HG02678 (cell line): Measurements from ENCODE around the gene GOLGA6L10.
"Not testable (repeated sequence)": the region's sequence is repeated elsewhere in the genome, so short reads cannot be mapped to it uniquely, and the experiment has no call there.

ENCODE experiments used
- ATAC-seq: cut with Tn5 transposase; IDR thresholded peaks from one replicate; pipeline ENCODE4 v1.9.1; 2021; ENCODE audit warnings: mild to moderate bottlenecking, moderate library complexity; ENCODE audit not compliant: unreplicated experiment

Gene GOLGA6L10

DNA sequence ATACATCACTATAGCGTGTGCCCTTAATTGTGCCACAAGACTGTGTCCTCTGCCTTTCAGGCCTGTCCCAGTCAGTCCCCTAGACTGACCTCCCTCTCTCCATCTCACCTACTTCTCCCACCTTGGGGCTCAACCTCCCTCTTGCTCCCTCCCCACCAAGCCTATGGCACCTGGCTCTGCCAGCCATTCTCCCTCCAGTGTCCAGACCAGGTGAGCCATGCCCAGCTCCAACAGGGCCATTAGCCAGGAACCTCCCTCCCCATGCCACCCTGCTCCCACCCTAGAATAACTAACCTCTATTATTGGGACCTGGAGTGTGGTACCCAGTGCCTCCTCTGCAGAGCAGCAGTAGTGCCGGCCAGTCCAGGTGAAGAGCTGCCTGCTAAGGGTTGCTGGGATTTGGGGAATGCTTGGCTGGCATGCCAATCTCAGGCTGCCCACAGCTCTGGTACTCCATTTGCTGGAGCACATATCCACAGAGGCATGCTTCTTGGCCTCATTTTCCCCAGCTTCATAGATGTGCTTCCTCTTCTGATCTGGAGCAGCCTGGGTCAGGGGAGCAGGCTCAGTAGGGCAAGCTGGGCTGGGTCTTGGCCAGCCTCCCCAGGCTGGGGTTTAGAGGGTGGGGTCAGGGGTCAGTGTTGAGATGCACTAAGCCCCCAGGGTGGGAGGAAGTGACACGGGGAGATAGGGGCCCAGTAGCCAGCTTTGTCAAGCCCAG is 47.8 kb downstream of the GOLGA6L10 start:
- no peak for ATAC-seq

DNA sequence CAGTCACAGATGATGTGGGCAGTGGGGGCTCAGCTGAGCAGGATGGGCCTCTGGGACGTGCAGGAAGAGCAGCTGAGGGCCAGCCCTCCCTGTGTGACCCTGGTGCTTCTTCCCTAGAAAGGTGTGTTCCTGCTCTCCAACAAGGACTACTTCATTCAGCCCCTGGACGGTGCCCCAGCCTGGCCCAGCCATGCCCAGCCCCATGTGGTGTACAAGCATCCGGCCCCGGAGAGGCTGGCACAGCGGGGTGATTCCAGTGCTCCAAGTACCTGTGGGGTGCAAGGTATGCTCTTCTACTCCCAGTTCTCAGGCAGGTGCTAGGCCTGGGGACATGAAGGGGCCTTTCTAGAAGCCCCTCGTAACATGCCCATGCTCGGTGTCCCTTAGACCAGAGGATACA is 48.4 kb downstream of the GOLGA6L10 start:
- no peak for ATAC-seq

DNA sequence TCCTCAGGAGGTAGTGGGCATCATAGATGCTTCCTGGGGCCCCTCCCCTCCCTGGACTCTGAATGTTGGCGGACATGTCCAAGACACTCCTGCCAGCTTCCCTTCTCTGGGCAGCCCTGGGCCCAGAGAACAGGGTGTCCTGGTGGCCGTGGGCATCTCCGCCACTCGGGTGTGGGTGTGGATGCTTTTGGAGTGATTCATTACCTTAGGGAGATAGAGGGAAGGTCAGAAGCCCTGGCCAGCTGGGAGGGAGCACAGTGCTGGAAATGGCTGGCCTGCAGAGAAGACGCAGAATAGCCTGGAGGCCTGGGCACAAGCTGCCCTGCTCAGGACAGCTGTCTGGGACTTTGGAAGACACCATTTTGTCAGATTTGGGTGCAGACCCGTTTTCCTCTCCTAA is 48.9 kb downstream of the GOLGA6L10 start:
- ATAC-seq, result not testable (repeated sequence)

DNA sequence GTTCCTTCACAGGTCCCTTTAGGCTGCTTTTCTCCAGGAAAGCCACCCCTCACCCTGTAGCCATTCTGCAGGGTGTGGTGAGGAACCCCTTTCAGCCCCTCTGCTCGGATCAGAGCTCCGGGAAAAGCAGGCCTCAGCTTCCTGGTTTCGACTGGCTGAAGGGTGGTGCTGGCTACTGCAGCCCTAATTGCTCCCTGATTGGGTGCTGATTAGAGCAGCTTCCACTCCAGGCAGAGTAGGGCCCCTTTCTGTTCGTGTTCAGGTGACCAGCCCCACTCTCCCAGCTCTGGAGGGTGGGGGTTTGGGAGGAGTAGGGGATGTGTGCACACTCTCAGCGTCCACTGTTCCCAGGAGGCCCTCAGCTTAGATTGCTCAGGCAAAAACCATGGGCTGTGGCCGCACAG is 49.8 kb downstream of the GOLGA6L10 start:
- ATAC-seq, result not testable (repeated sequence)

DNA sequence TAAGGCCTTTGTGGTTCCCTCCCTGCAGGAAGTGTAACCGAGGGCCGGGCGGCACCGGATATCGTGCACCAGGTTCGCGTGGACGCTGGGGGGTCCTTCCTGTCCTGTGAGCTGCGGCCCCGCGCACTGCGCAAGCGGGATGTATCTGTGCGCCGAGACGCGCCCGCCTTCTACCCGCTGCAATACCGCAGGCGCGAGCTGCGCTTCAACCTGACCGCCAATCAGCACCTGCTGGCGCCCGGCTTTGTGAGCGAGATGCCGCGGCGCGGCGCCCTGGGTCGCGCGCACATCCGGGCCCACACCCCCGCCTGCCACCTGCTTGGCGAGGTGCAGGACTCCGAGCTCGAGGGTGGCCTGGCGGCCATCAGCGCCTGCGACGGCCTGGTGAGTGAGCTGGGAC is 50.8 kb downstream of the GOLGA6L10 start:
- peak; percentile 44 for ATAC-seq

DNA sequence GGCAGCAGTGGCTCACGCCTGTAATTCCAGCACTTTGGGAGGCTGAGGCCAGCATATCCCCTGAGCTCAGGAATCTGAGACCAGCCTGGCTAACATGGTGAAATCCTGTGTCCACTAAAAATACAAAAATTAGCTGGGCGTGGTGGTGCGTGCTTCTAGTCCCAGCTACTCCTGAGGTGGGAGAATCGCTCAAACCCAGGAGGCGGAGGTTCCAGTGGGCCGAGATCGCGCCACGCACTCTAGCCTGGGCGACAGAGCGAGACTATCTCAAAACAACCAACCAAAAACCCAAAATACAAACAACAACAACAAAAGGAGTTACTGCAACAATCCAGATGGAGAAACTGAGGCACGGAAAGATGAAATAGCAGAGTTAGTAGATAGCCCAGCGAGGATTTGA is 51.2 kb downstream of the GOLGA6L10 start:
- no peak for ATAC-seq

DNA sequence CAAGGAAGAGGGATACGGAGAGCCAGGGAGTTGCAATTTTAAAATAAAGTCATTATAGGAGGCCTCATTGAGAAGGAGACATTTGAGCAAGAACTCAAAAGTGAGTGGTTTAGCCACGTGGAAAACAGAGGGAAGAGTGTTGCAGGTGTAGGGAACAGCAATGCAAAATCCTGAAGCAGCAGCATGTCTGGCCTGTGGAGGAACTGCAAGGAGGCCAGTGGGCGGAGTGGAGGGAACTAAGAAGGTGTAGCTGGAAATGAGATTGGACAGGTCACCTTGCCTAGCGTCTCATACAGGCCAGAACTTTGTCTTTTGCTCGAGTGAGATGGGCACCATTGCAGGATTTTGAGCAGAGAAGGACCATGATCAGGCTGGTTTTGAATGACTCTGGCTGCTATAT is 51.7 kb downstream of the GOLGA6L10 start:
- no peak for ATAC-seq

DNA sequence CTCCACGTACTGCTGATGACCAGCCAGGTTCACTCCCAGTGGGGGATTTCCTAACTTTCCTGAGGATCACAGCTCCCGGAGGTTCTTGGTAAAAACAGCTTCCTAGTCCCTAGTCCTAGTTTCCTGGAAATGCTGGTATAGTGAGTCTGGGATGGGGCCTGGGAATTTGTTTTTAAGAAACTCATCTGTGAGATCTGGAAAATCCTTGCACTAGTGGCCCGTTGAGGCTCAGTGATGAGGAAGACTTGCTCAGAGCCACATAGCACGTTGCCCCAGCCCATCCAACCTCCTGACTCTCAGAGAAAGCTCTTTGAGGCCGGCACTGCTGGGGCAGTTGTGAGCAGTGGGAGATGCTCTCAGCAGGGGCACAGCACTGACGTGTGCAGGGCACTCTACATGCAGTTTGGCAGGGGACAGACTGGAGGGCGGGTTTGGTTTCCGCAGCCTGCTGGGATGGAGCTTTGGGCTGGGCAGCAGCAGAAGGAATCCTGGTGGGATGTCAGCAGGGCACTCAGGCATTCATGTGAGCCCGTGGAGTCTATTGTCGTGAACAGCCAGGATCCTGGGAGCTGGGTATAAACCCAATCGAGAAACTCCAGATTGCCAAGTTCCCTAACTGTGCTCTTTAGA is 55.1 kb downstream of the GOLGA6L10 start:
- ATAC-seq, result no peak

DNA sequence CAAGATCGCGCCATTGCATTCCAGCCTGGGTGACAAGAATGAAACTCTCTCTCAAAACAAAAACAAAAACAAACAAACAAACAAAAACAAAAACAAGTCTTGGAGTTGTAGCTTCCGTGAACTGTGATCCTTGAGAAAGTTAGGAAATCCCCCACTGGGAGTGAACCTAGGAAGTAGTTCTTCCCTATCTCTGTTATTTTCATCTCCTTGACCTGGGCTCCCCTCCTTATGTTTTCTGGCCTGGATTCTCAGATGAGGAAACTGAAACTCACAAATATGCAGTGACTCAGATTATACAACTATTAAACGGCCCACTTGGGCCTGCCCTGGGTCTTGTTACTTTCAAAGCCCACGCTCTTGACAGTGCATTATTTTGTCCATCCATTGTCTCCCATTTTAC is 57.0 kb downstream of the GOLGA6L10 start:
- ATAC-seq, result no peak
